GM12891 (cell line): Measurements from ENCODE around the gene ETV6.
"Not testable (repeated sequence)": the region's sequence is repeated elsewhere in the genome, so short reads cannot be mapped to it uniquely, and the experiment has no call there.

Source experiments
- DNase-seq: peaks from one replicate; pipeline ENCODE4 v3.0.0; 2011; ENCODE audit warnings: low spot score; ENCODE audit not compliant: insufficient read length
- FAIRE-seq: peaks from 2 replicates; lab custom pipeline; 2011; peaks lifted over from hg19 to GRCh38; lab: Jason Lieb, UNC
- PAX5 ChIP-seq: IDR thresholded peaks from 2 replicates; pipeline ENCODE4 v1.6.1; 2011; ENCODE audit warnings: low read length, moderate library complexity, mild to moderate bottlenecking; ENCODE audit not compliant: insufficient read depth, severe bottlenecking
- POLR2A ChIP-seq: IDR thresholded peaks from 2 replicates; pipeline ENCODE4 v1.6.1; 2011; ENCODE audit warnings: low read depth, low read length, control low read depth
- POLR2AphosphoS5 ChIP-seq: IDR thresholded peaks from 2 replicates; pipeline ENCODE4 v1.6.1; 2011; ENCODE audit warnings: low read depth, low read length, control low read depth
- POU2F2 ChIP-seq: IDR thresholded peaks from 2 replicates; pipeline ENCODE4 v1.6.1; 2011; ENCODE audit warnings: low read depth, mild to moderate bottlenecking, control low read depth, low read length, moderate library complexity
- SPI1 ChIP-seq: IDR thresholded peaks from 2 replicates; pipeline ENCODE4 v1.6.1; 2011; ENCODE audit warnings: low read depth, low read length, control low read depth
- TAF1 ChIP-seq: IDR thresholded peaks from 2 replicates; pipeline ENCODE4 v1.6.1; 2011; ENCODE audit warnings: low read depth, low read length, control low read depth

ETV6 gene

GRCh38 chr12:11895421-11896078, 246.1 kb downstream of the ETV6 start:
- peak; percentile 76 for FAIRE-seq

GRCh38 chr12:11896417-11896929, 247.0 kb downstream of the ETV6 start:
- TF ChIP-seq PAX5 (no peak), POLR2AphosphoS5 (peak; percentile 17; the same call in 1 of the 2 replicates)
- no peak for DNase-seq
- FAIRE-seq = peak; percentile 9

More at GRCh38 chr12:11895421-11896078, 246.1 kb downstream of the ETV6 start:
- TF ChIP-seq SPI1 = no peak
- TF ChIP-seq POLR2A = no peak; the same call in 1 of the 2 replicates
- TF ChIP-seq PAX5 = no peak
- no peak for TF ChIP-seq TAF1
- no peak for TF ChIP-seq POU2F2
- peak; percentile 74 for TF ChIP-seq POLR2AphosphoS5
- no peak for DNase-seq

GRCh38 chr12:11897923-11898322, 248.4 kb downstream of the ETV6 start:
- TF ChIP-seq POLR2AphosphoS5 (no peak), TAF1 (no peak), PAX5 (no peak), POLR2A (no peak), SPI1 (no peak)
- DNase-seq (no peak), FAIRE-seq (no peak)

- FAIRE-seq (peak; percentile 28), DNase-seq (no peak)
- no peak for TF ChIP-seq POU2F2
Observed at GRCh38 chr12:11901701-11902524, 252.4 kb downstream of the ETV6 start.

- no peak for DNase-seq
- peak; percentile 45 for FAIRE-seq
- no peak for TF ChIP-seq POU2F2
- no peak for TF ChIP-seq POLR2AphosphoS5
- no peak for TF ChIP-seq PAX5
- no peak for TF ChIP-seq TAF1
- no peak for TF ChIP-seq SPI1
- TF ChIP-seq POLR2A = no peak
Observed at GRCh38 chr12:11902525-11902875, 253.0 kb downstream of the ETV6 start.

GRCh38 chr12:11904124-11904523, 254.7 kb downstream of the ETV6 start:
- TF ChIP-seq POLR2A (no peak), POLR2AphosphoS5 (no peak), POU2F2 (no peak), PAX5 (no peak), TAF1 (no peak), SPI1 (no peak)
- DNase-seq = no peak

GRCh38 chr12:11905534-11905933, 256.1 kb downstream of the ETV6 start:
- TF ChIP-seq PAX5 (no peak), POU2F2 (no peak), POLR2A (no peak), TAF1 (no peak), SPI1 (no peak), POLR2AphosphoS5 (no peak)
- DNase-seq (no peak), FAIRE-seq (no peak)

More at GRCh38 chr12:11904124-11904523, 254.7 kb downstream of the ETV6 start:
- FAIRE-seq = no peak

- peak; percentile 79 for FAIRE-seq
- no peak for DNase-seq
Observed at GRCh38 chr12:11906286-11906935, 256.9 kb downstream of the ETV6 start.

GRCh38 chr12:11907625-11908024, 258.2 kb downstream of the ETV6 start:
- TF ChIP-seq POLR2A (no peak), POLR2AphosphoS5 (no peak), PAX5 (no peak), POU2F2 (no peak), SPI1 (no peak), TAF1 (no peak)
- FAIRE-seq = no peak

More at GRCh38 chr12:11906286-11906935, 256.9 kb downstream of the ETV6 start:
- 0 out of 2 replicates have a peak, but pooled peaks have one; percentile 3 for TF ChIP-seq SPI1
- TF ChIP-seq POLR2A = no peak

GRCh38 chr12:11909406-11909805, 259.9 kb downstream of the ETV6 start:
- not testable (repeated sequence) for DNase-seq, FAIRE-seq

More at GRCh38 chr12:11907625-11908024, 258.2 kb downstream of the ETV6 start:
- no peak for DNase-seq
